Measurements from ENCODE around the gene TOMM34. TPM values are rescaled to one million over a fixed set of nuclear protein-coding genes. Genes with fewer than 3 reads are reported as not detected.

TOMM34 gene
- total RNA-seq, 1 experiment from 2014 or later: 37.5 TPM

GRCh38 chr20:44921447-44921846 is 38.8 kb downstream of the TOMM34 start:
- DNase-seq: no peak
- Mint-ChIP-seq H3K9me3 (no peaks in the 10 kb centered on the region), H3K27me3 (ENCODE audit: low read depth) (no peaks in the 10 kb centered on the region)

More at GRCh38 chr20:44921447-44921846, 38.8 kb downstream of the TOMM34 start:
- H3K27me3 ChIP-seq (ENCODE audit: insufficient read depth, low read length): no peaks in the 10 kb centered on the region
- peaks cover 10 to 70% (median 50%) of the 10 kb centered on the region in 3 experiments; a peak in 6 of 7 replicates for H3K36me3 Mint-ChIP-seq (ENCODE audit: insufficient read depth in 1 of 3, low read depth in 3 of 3)
- no peak overlapping the region for H3K14ac ChIP-seq (ENCODE audit: insufficient read depth, low read length)
- TF ChIP-seq CTCF (conservative IDR thresholded peaks at IDR 0.05): no peak
- H3K18ac ChIP-seq (ENCODE audit: insufficient read length, low read depth, low read length): no peak overlapping the region
- H3K23ac ChIP-seq (ENCODE audit: insufficient read length, low read depth, low read length): no peak overlapping the region
- H3K4me1 Mint-ChIP-seq: peaks cover 3 to 4% of the 10 kb centered on the region in 2 experiments
- H3K9ac ChIP-seq (ENCODE audit: extremely low read depth, insufficient read length, low read length): no peak overlapping the region
- no peak overlapping the region for H3K4me3 Mint-ChIP-seq
- no peak overlapping the region for H2BK5ac ChIP-seq (ENCODE audit: insufficient read length, low read length)
- H3K4ac ChIP-seq (ENCODE audit: low read depth, low read length): no peak overlapping the region
- no peak overlapping the region for H2AK5ac ChIP-seq (ENCODE audit: insufficient read length, low read length)
- no CpG with 5 or more reads among the region's 14 CpGs for WGBS (ENCODE audit: extremely low coverage, insufficient read length, low lambda C conversion rate)
- H2AFZ ChIP-seq (ENCODE audit: low read length): no peak overlapping the region
- no peaks in the 10 kb centered on the region for H3K9me3 ChIP-seq (ENCODE audit: control insufficient read depth, low read depth, low read length)
- no peak overlapping the region for H2BK20ac ChIP-seq (ENCODE audit: low read depth, low read length, poor library complexity, severe bottlenecking)
- no peak overlapping the region for H2BK15ac ChIP-seq (ENCODE audit: low read depth, low read length)
- no peak overlapping the region for H2BK12ac ChIP-seq (ENCODE audit: insufficient read length, low read depth, low read length)
- no peak overlapping the region for H3K4me2 ChIP-seq (ENCODE audit: insufficient read depth, insufficient read length, low read length)
- no peak overlapping the region for H2BK120ac ChIP-seq (ENCODE audit: low read depth, low read length, poor library complexity, severe bottlenecking)
- no peak overlapping the region for H4K91ac ChIP-seq (ENCODE audit: insufficient read length, low read depth, low read length)
- no peak overlapping the region for H3K27ac Mint-ChIP-seq
- no peak overlapping the region for H4K8ac ChIP-seq (replicated peaks; ENCODE audit: insufficient read length, low read depth, low read length)
- H3K79me1 ChIP-seq (ENCODE audit: insufficient read depth, low read depth, low read length, poor library complexity, severe bottlenecking): no peaks in the 10 kb centered on the region
- H3K27ac ChIP-seq (ENCODE audit: insufficient read length, low read depth, low read length): no peak overlapping the region
- H3K23me2 ChIP-seq (ENCODE audit: insufficient read length, low read depth, low read length, poor library complexity, severe bottlenecking): no peaks in the 10 kb centered on the region
- H3K56ac ChIP-seq (ENCODE audit: insufficient read length, low read depth, low read length): no peak overlapping the region
- no peaks in the 10 kb centered on the region; the same call in 1 of the 2 replicates for H3K4me1 ChIP-seq (ENCODE audit: insufficient read depth, low read length)
- no peaks in the 10 kb centered on the region for H3K79me2 ChIP-seq (ENCODE audit: insufficient read depth, low read length)
- no peak overlapping the region for H4K5ac ChIP-seq (ENCODE audit: insufficient read length, low read depth, low read length)
- no peak overlapping the region for H3T11ph ChIP-seq (ENCODE audit: low read length)
- no peaks in the 10 kb centered on the region for H4K20me1 ChIP-seq (ENCODE audit: control insufficient read depth, insufficient read depth, insufficient read length)
